HAP-1 (cell line): Measurements from ENCODE around the gene RPL22L1.

ENCODE experiments used
- DNase-seq, 2 experiments: peaks; one replicate each; pipeline ENCODE4 v3.0.0-alpha.2; 2016 to 2020; ENCODE audit warnings: low spot score in 2 of 2
- H3K27me3 ChIP-seq: fragments of 250-450 bp; sonication (Bioruptor Pico); 2 replicates; pipeline ENCODE4 v1.5.1; 2020; ENCODE audit warnings: low read depth, mild to moderate bottlenecking, moderate library complexity
- H3K36me3 ChIP-seq: fragments of 250-450 bp; sonication (Bioruptor Pico); replicated peaks from 2 replicates; pipeline ENCODE4 v1.5.1; 2020; ENCODE audit warnings: mild to moderate bottlenecking
- H3K4me1 ChIP-seq: fragments of 250-450 bp; sonication (Bioruptor Pico); 2 replicates; pipeline ENCODE4 v1.5.1; 2020; ENCODE audit warnings: mild to moderate bottlenecking
- H3K4me3 ChIP-seq: fragments of 250-450 bp; sonication (Bioruptor Pico); 2 replicates; pipeline ENCODE4 v1.5.1; 2020; ENCODE audit warnings: mild to moderate bottlenecking, moderate library complexity
- H3K9me3 ChIP-seq: fragments of 250-450 bp; sonication (Bioruptor Pico); 2 replicates; pipeline ENCODE4 v1.5.1; 2020; ENCODE audit warnings: mild to moderate bottlenecking, moderate library complexity
- in situ Hi-C: fragments of 300-500 bp; cut with MboI; formaldehyde crosslinking; loops from 3 replicates; pipeline ENCODE4 v1.14.3; 2020; ENCODE audit warnings: low sequenced_read_pairs, inconsistent platforms, mixed read lengths

The RPL22L1 gene

DNA sequence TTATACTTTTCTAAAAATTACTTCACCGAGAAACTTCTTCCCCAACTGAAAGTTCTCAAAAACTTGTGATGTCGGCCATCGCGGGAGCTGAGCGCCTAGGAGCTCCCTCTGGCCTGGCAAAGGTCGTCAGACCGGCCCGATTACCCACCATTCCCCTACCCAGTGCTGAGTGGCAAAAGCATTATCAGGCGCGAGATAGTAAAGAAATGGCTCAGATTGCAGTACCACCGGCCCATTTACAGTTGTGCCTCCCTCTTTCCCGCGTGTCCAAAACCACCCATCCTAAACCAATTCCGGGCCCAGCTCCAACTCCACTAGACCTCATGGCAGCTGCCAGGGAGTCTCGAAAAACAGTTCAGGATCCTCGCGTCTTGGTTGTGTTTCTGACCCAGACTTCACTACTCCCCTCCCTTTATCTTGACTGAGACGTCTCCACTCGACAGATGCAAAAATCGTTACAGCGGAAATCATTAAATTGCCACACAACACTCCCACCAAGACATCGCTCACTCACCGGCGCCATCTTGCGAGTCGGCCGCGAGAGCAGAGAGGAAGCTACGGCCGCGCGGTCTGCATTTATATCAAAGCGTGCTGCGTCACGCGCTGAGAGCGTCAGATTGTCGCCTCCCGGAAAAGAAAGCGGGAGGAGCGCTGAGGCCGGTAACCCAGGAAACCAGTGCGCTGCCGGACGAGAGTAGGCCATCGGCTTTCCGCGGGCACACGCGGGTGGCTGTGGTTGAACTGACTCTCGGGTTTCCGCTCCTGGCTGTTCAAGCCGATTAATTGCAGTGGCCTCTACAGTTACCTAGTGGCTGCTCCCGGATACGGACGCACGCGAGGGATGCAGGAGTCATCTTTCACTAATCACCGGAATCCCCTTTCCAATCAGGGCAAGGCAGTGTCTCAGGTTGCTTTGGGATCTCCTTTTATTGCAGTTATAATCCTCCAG, at the start of gene RPL22L1:
TSS of gene RPL22L1 (minus strand) at position 551 of the 949 bp plus-strand sequence. CDS start at position 523, 28 bp downstream.
- Histone ChIP-seq H3K9me3 (no peaks in the 10 kb centered on the region), H3K36me3 (peaks cover 43% of the 10 kb centered on the region), H3K4me3 (peak within 1 kb of the TSS; percentile 77), H3K27me3 (no peaks in the 10 kb centered on the region), H3K4me1 (peaks cover 10% of the 10 kb centered on the region; the same call in 1 of the 2 replicates)
- peak; percentile 93 to 95 for DNase-seq
- in situ Hi-C loops, result no loop called here

- Histone ChIP-seq H3K36me3 (no peaks in the 10 kb centered on the region), H3K4me3 (no peak overlapping the region), H3K4me1 (no peaks in the 10 kb centered on the region), H3K9me3 (peaks cover 3% of the 10 kb centered on the region; the same call in 1 of the 2 replicates), H3K27me3 (no peaks in the 10 kb centered on the region)
- in situ Hi-C loops, result no loop called here
- no peak for DNase-seq
Measured at GRCh38 chr3:170918715-170919114, 48.7 kb upstream of the RPL22L1 start.

DNA sequence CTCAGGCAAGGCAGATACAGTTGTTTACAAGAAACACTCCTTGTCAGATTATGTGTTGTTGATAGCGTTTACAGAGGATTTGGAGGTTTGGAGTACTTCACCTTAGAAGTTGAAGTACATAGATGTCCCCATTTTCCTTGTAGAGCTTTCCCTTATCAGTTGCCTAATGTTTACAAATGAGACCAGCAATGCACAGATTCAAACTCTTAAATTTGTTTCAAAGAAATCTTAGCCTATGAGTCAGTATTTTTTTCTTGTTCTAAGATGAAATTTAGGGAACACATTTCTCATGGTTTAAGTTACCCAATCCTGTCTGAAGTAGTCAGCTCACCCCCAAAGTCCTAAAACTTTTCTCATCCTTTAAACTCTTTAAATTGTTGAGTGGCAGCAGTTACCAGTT, 44.7 kb upstream of the RPL22L1 start:
- Histone ChIP-seq H3K36me3 (no peaks in the 10 kb centered on the region), H3K27me3 (no peaks in the 10 kb centered on the region), H3K4me3 (no peak overlapping the region), H3K9me3 (peaks cover 3% of the 10 kb centered on the region; the same call in 1 of the 2 replicates), H3K4me1 (no peaks in the 10 kb centered on the region)
- in situ Hi-C loops, result no loop called here
- DNase-seq, result no peak

DNA sequence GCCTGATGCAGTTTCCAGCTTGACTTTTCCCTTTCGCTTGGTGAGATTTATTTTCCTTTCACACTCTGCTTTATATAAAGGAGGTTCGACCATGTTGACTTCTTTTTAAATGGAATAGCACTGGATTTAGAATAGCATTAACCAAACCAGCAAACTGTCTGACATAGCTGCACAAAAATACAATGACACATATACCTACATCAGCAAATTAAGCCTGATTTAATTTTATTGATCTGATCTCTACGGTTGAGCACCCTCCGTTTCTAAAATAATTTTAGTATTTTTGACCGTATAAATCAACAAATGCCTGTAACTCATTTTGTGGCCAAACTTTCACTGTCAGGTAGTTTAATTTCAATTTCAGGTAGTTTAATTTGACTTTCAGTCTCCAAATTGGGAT, 44.2 kb upstream of the RPL22L1 start:
- no peak for DNase-seq
- no peaks in the 10 kb centered on the region for H3K27me3 ChIP-seq
- no peaks in the 10 kb centered on the region for H3K4me1 ChIP-seq
- in situ Hi-C loops, result no loop called here
- peaks cover 4% of the 10 kb centered on the region for H3K9me3 ChIP-seq
- H3K36me3 ChIP-seq, result no peaks in the 10 kb centered on the region
- H3K4me3 ChIP-seq, result no peak overlapping the region

- H3K27me3 ChIP-seq, result no peaks in the 10 kb centered on the region
- H3K36me3 ChIP-seq, result no peaks in the 10 kb centered on the region
- H3K4me1 ChIP-seq, result peaks cover 16% of the 10 kb centered on the region
- peaks cover 6% of the 10 kb centered on the region; the same call in 1 of the 2 replicates for H3K9me3 ChIP-seq
- in situ Hi-C loops, result no loop called here
- DNase-seq, result no peak
- no peak overlapping the region for H3K4me3 ChIP-seq
Measured at GRCh38 chr3:170911051-170911450, 41.1 kb upstream of the RPL22L1 start.

DNA sequence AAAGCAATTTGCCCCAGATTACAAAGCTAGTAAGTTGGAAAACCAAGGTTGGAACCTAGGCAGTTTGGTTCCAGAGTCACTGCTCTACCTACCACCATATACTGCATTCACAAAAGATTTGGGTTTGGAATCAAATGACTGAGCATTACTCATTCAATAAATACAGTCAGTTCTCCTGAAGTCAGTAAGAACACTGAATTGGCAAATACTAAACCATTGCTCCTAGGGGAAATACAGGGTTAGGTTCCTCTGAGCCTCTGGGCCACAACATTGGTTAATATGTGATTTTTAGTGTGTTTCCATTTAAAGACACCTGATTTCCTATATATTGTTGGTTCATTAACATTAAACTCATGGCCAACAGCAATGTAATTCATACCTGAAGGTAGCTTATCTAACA, 40.5 kb upstream of the RPL22L1 start:
- Histone ChIP-seq H3K27me3 (no peaks in the 10 kb centered on the region), H3K36me3 (no peaks in the 10 kb centered on the region), H3K4me1 (peaks cover 19% of the 10 kb centered on the region), H3K4me3 (no peak overlapping the region), H3K9me3 (peaks cover 6% of the 10 kb centered on the region; the same call in 1 of the 2 replicates)
- in situ Hi-C loops, result no loop called here
- DNase-seq, result no peak

DNA sequence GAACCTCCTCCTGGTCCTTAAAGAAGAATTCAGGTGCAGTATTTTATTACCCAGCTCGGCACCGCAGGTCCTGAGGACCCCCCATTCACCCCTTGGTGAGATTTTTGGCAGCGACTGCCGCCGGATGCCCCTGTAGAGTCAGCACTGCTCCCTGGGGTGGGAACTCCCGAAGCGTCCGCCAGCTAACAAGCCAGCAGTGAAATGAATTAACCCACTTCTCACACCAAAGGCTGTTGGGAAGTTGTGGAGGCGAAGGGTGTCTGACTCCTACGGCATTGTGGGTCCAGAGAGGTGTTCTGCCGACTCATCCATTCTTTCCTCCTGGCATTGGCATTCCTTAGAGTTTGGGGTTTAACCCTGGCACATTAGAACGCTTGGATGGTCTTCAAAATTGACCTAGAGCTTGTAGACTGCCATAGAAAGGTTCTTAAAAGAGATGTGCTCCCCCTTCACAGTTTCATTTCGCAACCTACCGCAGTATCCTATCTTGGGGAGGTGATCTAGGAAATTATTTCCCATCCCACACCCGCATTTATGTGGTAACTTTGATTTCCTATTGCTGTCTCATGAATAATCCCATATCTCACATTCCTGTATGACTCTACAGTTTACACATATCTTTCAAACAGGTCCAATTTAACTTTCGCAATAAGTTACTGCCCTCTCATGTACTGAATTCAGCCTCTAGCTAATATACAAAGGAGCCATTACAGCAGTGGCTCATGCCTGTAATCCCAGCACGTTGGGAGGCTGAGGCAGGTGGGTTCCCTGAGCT, 39.3 kb upstream of the RPL22L1 start:
- peaks cover 19% of the 10 kb centered on the region for H3K4me1 ChIP-seq
- peak overlapping the region; percentile 70; the same call in 1 of the 2 replicates for H3K4me3 ChIP-seq
- H3K27me3 ChIP-seq, result no peaks in the 10 kb centered on the region
- in situ Hi-C loops, result no loop called here
- H3K36me3 ChIP-seq, result no peaks in the 10 kb centered on the region; the same call in 1 of the 2 replicates
- no peak for DNase-seq
- peaks cover 6% of the 10 kb centered on the region; the same call in 1 of the 2 replicates for H3K9me3 ChIP-seq

DNA sequence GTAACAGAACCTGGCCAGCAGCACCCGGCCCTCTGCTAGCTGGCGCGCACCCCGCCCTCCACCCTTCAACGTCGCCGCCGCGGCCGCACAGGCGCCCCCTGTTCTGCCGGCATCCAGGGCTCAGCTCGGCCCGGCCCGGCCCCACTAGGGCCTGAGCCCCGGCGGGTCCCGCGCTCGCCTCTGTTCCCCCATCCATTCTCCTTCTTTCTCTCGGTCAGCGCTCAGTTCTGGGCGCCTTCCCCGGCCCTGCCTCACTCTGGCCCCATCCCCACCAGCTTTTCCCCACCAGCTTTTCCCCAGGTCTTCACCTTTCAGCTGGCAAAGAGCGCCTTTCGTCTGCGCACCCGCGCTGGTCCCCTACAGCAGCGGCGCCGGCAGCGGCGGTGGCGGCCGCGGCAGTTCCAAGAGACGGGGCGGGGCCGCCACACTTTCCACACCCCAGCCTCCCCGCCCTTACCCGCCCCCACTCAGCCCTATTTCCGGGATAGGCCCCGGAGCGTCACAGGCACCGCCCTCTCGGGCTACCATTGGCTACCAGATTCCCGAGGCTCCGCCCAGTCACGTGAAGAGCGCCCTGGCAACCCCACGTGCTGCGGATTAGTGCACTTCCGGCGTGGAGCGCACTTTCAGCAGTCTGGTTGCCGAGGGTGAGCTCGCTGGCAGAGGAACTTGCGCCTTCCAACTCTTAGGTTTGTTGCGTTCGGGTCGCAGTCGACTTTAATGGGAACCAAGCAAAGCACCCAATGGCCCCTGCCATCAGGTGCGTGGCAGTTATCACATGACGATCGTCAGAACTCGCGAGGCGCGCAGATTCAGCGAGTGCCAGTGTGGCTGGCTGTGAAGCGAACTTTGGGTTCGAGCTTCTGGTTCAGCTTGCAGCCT, 38.5 kb upstream of the RPL22L1 start, which contains the start of gene EIF5A2:
TSS of gene EIF5A2 (minus strand) at position 403 of the 882 bp plus-strand sequence. CDS start 831 bp downstream, outside the sequence.
- in situ Hi-C loops, result no loop called here
- peaks cover 6% of the 10 kb centered on the region; the same call in 1 of the 2 replicates for H3K9me3 ChIP-seq
- peak; percentile 94 to 99 for DNase-seq
- H3K27me3 ChIP-seq, result no peaks in the 10 kb centered on the region
- H3K36me3 ChIP-seq, result no peaks in the 10 kb centered on the region; the same call in 1 of the 2 replicates
- peaks cover 19% of the 10 kb centered on the region for H3K4me1 ChIP-seq
- peak within 1 kb of the TSS; percentile 70 for H3K4me3 ChIP-seq

GRCh38 chr3:170907637-170908234, 37.7 kb upstream of the RPL22L1 start:
- in situ Hi-C loops, result no loop called here
- Histone ChIP-seq H3K36me3 (no peaks in the 10 kb centered on the region; the same call in 1 of the 2 replicates), H3K4me3 (peak overlapping the region; percentile 70), H3K27me3 (no peaks in the 10 kb centered on the region), H3K9me3 (peaks cover 6% of the 10 kb centered on the region; the same call in 1 of the 2 replicates), H3K4me1 (peaks cover 19% of the 10 kb centered on the region)
- DNase-seq, result peak; percentile 10 to 37

DNA sequence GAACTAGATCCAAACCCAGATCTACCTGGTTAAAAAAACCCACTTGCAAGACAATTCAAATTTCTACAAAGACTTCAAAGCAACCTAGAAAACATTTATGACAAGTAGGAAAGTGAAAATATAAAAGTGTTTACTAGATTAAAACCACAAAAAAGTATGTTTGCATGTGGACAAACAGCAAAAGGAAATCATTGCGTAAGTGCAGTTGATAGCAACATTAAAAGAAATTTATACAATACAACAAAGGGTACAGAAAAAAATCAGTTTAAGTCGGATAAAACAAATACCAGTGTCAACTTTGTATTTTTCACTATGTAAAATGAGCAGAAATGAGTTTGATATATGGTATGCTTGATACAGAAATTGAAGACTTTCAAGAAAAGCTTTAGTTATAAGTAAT, 35.9 kb upstream of the RPL22L1 start:
- Histone ChIP-seq H3K36me3 (no peaks in the 10 kb centered on the region; the same call in 1 of the 2 replicates), H3K27me3 (no peaks in the 10 kb centered on the region), H3K9me3 (peaks cover 6% of the 10 kb centered on the region; the same call in 1 of the 2 replicates), H3K4me3 (no peak overlapping the region), H3K4me1 (peaks cover 19% of the 10 kb centered on the region)
- DNase-seq, result no peak
- in situ Hi-C loops, result no loop called here

DNA sequence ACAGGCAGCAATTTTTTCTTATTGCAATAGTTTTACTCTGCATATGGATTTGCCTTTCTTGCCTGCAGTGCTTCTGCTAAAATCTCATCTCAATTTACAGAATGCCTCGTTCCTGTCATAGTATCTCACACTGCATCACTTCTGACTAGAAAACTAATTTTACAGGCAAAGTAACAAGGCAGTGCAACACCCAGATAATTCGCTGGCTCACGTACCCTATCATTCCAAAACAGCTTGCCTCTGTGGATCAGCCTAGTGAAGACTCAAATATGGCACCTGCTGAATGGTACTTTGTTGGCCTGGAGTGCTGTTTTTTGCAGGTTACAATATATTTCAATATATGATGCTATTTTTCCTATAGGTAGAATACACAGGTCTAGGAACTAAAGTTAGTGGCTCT, 33.1 kb upstream of the RPL22L1 start:
- Histone ChIP-seq H3K4me1 (peaks cover 16% of the 10 kb centered on the region), H3K4me3 (no peak overlapping the region), H3K27me3 (no peaks in the 10 kb centered on the region), H3K36me3 (no peaks in the 10 kb centered on the region; the same call in 1 of the 2 replicates), H3K9me3 (no peaks in the 10 kb centered on the region; the same call in 1 of the 2 replicates)
- no peak for DNase-seq
- in situ Hi-C loops, result no loop called here

- no peak for DNase-seq
- Histone ChIP-seq H3K9me3 (peaks cover 5% of the 10 kb centered on the region), H3K36me3 (no peaks in the 10 kb centered on the region; the same call in 1 of the 2 replicates), H3K27me3 (no peaks in the 10 kb centered on the region), H3K4me3 (no peak overlapping the region), H3K4me1 (no peaks in the 10 kb centered on the region)
- in situ Hi-C loops, result no loop called here
Measured at GRCh38 chr3:170899455-170899854, 29.5 kb upstream of the RPL22L1 start.
